Type B pancreatic cell (in vitro differentiated cells): Measurements from ENCODE around the gene LZTS2. TPM values are rescaled to one million over a fixed set of nuclear protein-coding genes. Genes with fewer than 3 reads are reported as not detected.
"Not testable (repeated sequence)": the region's sequence is repeated elsewhere in the genome, so short reads cannot be mapped to it uniquely, and the experiment has no call there.

Source experiments
- DNase-seq: peaks from one replicate; pipeline ENCODE4 v3.0.0; 2021; ENCODE audit warnings: mixed read lengths; ENCODE audit not compliant: unreplicated experiment; ENCODE audit errors: extremely low spot score
- H3K27ac Mint-ChIP-seq: 2 replicates; pipeline ENCODE4 v1.8.0; 2021; ENCODE audit warnings: mild to moderate bottlenecking, mixed read lengths
- H3K27me3 Mint-ChIP-seq: 2 replicates; pipeline ENCODE4 v1.8.0; 2021; ENCODE audit warnings: mixed read lengths
- H3K36me3 Mint-ChIP-seq: 2 replicates; pipeline ENCODE4 v1.8.0; 2021; ENCODE audit warnings: mixed read lengths
- H3K4me1 Mint-ChIP-seq: one replicate; pipeline ENCODE4 v1.8.0; 2021; ENCODE audit warnings: mixed read lengths; ENCODE audit not compliant: unreplicated experiment
- H3K4me3 Mint-ChIP-seq: 2 replicates; pipeline ENCODE4 v1.8.0; 2021; ENCODE audit warnings: mild to moderate bottlenecking, mixed read lengths
- H3K9me3 Mint-ChIP-seq: 2 replicates; pipeline ENCODE4 v1.8.0; 2021; ENCODE audit warnings: mixed read lengths
- total RNA-seq: library from RNA; stranded (reverse); gene quantifications from 2 replicates; pipeline ENCODE4 v1.2.1, GENCODE V29; 2021; ENCODE audit warnings: low replicate concordance
- TF ChIP-seq, protein P1 (sequence below): fragments of 200-600 bp; sonication (generic); conservative IDR thresholded peaks from 2 replicates; pipeline ENCODE4 v1.5.0; 2021; ENCODE audit warnings: antibody characterized with exemption, mild to moderate bottlenecking

LZTS2 gene
- total RNA-seq, 1 donor from 2014 or later, result 86.6 TPM

DNA sequence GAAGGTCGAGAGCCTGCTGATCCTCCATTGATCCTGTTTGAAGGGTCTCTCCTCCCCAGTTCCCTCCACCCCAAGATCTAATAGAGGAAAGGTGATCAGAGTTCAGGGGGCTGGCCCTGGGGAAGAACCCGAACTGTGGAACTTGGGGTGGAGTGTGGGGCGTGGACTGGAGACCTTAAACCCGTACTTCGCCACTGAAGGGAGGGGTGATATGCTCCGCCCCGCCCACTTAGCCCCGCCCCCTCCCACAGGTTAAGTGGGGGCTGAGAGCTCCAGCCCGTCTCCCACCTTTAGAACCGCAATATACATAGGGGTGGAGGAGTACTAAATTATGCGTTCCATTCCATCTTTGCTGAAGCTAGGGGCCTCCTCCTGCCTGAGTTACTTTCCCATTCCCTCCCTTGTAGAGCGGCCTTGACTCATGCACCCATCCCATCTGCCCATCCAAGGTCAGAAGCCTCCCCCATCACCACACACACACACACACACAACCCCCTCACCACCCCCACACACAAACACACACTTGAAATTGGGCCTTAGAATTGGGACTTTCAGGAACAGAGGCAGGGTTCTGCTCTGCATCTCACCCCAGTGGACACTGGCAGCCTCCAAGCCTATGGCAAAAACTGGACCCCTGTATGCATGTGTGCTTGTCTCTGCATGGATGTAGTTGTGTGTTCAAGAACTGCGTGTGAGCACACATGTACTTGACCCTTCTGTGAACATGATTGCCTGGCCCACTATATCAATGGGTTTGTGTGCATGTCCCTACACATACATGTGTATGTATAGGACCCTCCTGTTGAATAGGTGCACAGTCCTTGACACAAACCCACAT, 29.3 kb upstream of the LZTS2 start:
- Mint-ChIP-seq H3K27ac (peak overlapping the region; percentile 77), H3K4me3 (peak overlapping the region; percentile 86), H3K4me1 (peaks cover 44% of the 10 kb centered on the region), H3K27me3 (no peaks in the 10 kb centered on the region), H3K9me3 (no peaks in the 10 kb centered on the region), H3K36me3 (peaks cover 6% of the 10 kb centered on the region)
- TF ChIP-seq, protein P1, sequence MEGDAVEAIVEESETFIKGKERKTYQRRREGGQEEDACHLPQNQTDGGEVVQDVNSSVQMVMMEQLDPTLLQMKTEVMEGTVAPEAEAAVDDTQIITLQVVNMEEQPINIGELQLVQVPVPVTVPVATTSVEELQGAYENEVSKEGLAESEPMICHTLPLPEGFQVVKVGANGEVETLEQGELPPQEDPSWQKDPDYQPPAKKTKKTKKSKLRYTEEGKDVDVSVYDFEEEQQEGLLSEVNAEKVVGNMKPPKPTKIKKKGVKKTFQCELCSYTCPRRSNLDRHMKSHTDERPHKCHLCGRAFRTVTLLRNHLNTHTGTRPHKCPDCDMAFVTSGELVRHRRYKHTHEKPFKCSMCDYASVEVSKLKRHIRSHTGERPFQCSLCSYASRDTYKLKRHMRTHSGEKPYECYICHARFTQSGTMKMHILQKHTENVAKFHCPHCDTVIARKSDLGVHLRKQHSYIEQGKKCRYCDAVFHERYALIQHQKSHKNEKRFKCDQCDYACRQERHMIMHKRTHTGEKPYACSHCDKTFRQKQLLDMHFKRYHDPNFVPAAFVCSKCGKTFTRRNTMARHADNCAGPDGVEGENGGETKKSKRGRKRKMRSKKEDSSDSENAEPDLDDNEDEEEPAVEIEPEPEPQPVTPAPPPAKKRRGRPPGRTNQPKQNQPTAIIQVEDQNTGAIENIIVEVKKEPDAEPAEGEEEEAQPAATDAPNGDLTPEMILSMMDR, result no peak
- DNase-seq, result peak; percentile 55

DNA sequence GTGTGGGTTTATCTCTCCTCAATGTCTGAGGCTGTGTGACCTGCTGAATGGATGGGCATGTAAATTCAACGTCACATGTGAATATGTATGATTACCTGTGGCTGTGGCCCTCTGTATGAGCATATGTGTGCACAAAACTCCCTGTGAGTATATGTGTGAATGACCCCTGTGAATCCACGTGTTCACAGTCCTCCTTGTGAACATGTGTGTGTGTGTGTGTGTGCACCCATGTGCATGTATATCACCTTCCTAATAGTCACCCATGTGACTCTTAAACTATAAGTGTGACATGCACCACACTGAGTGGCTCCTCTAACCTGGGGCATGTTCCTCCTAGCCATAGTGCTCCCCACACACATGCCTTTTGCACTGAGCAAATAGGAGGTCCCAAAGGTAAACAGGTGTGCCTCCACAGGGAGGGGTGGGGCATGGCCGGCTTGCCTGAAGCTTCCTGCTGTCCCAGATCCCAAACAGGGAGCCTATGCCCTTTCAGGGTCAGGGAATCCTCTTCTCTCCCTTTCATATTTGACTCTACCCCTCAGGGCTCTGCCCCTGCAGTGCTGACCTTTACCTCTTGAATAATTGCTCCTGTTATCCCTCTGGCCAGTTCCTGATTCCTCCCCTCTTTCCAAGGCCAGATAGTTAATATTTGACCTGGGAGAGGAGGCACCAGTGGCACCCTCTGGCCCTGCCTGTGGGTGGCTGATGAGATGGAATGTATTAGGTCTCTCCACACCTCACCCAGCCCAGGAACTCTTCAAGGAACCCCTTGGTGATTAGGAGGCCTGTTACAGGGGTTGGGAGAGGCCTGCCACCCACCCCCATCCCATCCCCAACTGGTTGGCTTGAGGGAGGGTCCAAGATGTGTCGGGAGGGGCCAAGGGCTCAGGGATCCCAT, 28.4 kb upstream of the LZTS2 start:
- TF ChIP-seq, protein P1, result no peak
- peaks cover 44% of the 10 kb centered on the region for H3K4me1 Mint-ChIP-seq
- peak overlapping the region; percentile 86 for H3K4me3 Mint-ChIP-seq
- no peaks in the 10 kb centered on the region for H3K27me3 Mint-ChIP-seq
- no peaks in the 10 kb centered on the region for H3K9me3 Mint-ChIP-seq
- H3K27ac Mint-ChIP-seq, result peak overlapping the region; percentile 77
- peak; percentile 44 for DNase-seq
- peaks cover 3% of the 10 kb centered on the region for H3K36me3 Mint-ChIP-seq

DNA sequence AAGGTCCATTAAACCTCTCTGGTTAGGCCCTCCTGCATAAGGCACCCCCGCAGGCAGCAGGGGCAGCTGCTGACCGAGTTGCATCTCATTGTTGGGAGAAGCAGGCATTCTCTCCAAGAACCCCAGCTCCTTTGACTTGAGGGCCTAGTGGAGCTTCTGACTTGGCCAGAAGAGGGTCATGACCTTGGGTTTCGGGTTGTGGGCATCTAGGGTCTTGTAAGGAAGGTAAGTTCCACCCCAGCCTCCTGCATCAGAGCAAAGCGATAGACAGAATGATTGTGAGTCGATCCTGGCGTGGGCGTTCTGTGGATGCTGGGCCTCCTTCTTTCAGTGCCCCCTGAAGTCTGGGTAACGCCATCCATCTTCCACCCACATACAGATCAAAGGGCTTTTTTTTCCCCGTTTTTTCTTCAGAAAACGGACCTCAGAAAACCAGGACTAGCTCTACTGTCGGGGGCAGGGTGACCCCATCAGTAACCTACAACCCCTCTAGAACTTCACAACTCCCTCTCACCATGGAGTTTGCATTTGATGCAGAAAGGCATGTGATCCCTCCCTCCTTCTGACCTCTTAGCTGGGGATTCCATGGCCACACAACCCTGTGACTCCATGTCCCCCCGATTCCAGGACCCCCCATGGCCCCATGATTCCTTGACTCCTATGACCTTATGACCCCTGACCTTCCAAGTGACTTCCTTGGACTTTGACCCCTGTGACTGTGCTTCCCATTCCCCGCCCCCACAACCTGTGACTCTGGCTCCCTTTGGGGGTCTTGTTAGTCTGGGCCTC, 27.3 kb upstream of the LZTS2 start:
- peak; percentile 61 for DNase-seq
- Mint-ChIP-seq H3K36me3 (peaks cover 6% of the 10 kb centered on the region), H3K4me3 (peak overlapping the region; percentile 86), H3K9me3 (no peaks in the 10 kb centered on the region), H3K4me1 (peaks cover 50% of the 10 kb centered on the region), H3K27me3 (no peaks in the 10 kb centered on the region), H3K27ac (no peak overlapping the region)
- TF ChIP-seq, protein P1, result no peak

DNA sequence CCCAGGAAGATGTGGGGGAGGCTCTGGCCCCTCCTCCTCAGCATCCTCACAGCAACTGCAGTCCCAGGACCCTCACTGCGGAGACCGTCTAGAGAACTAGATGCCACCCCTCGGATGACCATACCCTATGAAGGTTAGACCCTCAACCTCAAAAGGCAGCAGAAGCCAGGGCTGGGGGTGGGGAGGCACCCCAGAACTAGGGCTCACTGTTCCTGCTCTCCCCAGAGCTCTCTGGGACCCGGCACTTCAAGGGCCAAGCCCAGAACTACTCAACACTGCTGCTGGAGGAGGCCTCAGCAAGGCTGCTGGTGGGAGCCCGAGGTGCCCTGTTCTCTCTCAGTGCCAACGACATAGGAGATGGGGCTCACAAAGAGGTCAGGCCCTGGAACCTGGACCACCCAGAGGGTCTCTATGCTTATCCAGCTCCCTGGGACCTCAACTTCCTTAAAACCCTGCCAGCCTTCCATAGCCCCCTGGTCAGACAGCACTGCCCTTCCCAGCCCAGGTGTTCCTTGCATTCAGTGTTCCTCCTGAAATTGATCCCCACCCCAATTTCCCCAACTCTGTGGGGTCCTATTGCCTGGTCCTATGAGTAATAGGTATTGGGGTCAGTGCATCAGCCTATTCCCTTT, 26.6 kb upstream of the LZTS2 start:
- Mint-ChIP-seq H3K27ac (no peak overlapping the region), H3K9me3 (no peaks in the 10 kb centered on the region), H3K27me3 (no peaks in the 10 kb centered on the region), H3K4me1 (peaks cover 43% of the 10 kb centered on the region), H3K4me3 (peak overlapping the region; percentile 51), H3K36me3 (peaks cover 6% of the 10 kb centered on the region)
- DNase-seq, result peak; percentile 54
- TF ChIP-seq, protein P1, result no peak

DNA sequence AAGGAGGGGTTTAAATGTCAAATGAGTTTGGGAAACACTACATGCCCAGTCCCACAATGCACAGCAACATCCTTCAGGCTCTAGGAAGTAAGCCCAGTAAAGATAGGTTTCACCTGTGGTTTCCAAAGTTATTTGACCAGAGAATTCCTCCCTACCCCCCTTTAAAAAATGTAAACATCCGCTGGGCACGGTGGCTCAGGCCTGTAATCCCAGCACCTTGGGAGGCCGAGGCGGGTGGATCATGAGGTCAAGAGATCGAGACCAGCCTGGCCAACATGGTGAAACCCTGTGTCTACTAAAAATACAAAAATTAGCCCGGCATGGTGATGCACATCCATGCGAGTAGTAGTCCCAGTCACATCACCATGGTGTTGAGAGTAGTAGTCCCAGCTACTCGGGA, 24.2 kb upstream of the LZTS2 start:
- not testable (repeated sequence) for H3K27me3 Mint-ChIP-seq, H3K9me3 Mint-ChIP-seq, H3K36me3 Mint-ChIP-seq, H3K27ac Mint-ChIP-seq, H3K4me3 Mint-ChIP-seq
- peak; percentile 13 for DNase-seq
- peaks cover 35% of the 10 kb centered on the region for H3K4me1 Mint-ChIP-seq
